NB4 (cell line): ENCODE measurements around the gene TSEN54.

Experiments used
- POLR2A ChIP-seq: IDR thresholded peaks from 2 replicates; pipeline ENCODE4 v1.6.1; 2011; ENCODE audit warnings: mild to moderate bottlenecking; ENCODE audit not compliant: insufficient read length; ENCODE audit errors: extremely low read depth
- TF ChIP-seq, protein P1 (sequence below): IDR thresholded peaks from one replicate; pipeline ENCODE4 v1.5.1; 2012; ENCODE audit warnings: low read depth, low read length
- TF ChIP-seq, protein P2 (sequence below): IDR thresholded peaks from 2 replicates; pipeline ENCODE4 v1.6.1; 2011; ENCODE audit warnings: low read depth, low read length

DNA sequence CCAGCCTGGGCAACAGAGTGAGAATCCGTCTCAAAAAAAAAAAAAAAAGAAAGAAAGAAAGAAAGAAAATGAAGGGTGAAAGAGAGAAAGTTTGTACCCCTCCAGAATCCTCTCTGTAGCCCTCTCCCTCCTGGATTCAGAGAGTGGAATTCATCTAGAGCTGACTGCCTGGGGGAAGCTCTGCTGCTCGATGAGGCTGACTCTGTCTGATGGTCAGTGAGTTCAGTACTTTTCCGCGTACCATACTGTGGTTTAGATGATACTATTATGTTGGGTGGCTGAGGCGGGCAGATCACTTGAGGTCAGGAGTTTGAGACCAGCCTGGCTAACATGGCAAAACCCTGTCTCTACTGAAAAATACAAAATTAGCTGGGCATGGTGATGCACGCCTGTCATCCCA lies 45.1 kb upstream of the TSEN54 start:
- TF ChIP-seq, protein P1, sequence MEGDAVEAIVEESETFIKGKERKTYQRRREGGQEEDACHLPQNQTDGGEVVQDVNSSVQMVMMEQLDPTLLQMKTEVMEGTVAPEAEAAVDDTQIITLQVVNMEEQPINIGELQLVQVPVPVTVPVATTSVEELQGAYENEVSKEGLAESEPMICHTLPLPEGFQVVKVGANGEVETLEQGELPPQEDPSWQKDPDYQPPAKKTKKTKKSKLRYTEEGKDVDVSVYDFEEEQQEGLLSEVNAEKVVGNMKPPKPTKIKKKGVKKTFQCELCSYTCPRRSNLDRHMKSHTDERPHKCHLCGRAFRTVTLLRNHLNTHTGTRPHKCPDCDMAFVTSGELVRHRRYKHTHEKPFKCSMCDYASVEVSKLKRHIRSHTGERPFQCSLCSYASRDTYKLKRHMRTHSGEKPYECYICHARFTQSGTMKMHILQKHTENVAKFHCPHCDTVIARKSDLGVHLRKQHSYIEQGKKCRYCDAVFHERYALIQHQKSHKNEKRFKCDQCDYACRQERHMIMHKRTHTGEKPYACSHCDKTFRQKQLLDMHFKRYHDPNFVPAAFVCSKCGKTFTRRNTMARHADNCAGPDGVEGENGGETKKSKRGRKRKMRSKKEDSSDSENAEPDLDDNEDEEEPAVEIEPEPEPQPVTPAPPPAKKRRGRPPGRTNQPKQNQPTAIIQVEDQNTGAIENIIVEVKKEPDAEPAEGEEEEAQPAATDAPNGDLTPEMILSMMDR = no peak
- TF ChIP-seq POLR2A = no peak
- TF ChIP-seq, protein P2, sequence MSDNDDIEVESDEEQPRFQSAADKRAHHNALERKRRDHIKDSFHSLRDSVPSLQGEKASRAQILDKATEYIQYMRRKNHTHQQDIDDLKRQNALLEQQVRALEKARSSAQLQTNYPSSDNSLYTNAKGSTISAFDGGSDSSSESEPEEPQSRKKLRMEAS = no peak
